Peyer's patch (tissue), 4 donors: Measurements from ENCODE around the gene RNASEH2B. TPM values are rescaled to one million over a fixed set of nuclear protein-coding genes. Genes with fewer than 3 reads are reported as not detected.

ENCODE experiments used
- DNase-seq, 3 donors: peaks; one replicate each; pipeline ENCODE4 v3.0.0-alpha.2; 2017 to 2019
- H3K27ac ChIP-seq, 4 donors: fragments of 200-600 bp; sonication (generic); one replicate each; pipeline ENCODE4 v1.5.1; 2016 to 2019
- H3K27me3 ChIP-seq, 2 donors: fragments of 200-600 bp; sonication (generic); one replicate each; pipeline ENCODE4 v1.5.1; 2019
- H3K36me3 ChIP-seq, 3 donors: fragments of 200-600 bp; sonication (generic); one replicate each; pipeline ENCODE4 v1.5.1; 2016 to 2019
- H3K4me1 ChIP-seq, 4 donors: fragments of 200-600 bp; sonication (generic); one replicate each; pipeline ENCODE4 v1.5.1; 2016 to 2019
- H3K4me3 ChIP-seq, 4 donors: fragments of 200-600 bp; sonication (generic); 1 replicate in 3 of 4; 2 replicates in 1 of 4; pipeline ENCODE4 v1.5.1; 2016 to 2019; ENCODE audit warnings: mild to moderate bottlenecking in 1 of 4
- H3K9me3 ChIP-seq, 4 donors: fragments of 200-600 bp; sonication (generic); one replicate each; pipeline ENCODE4 v1.5.1; 2016 to 2019; ENCODE audit warnings: mild to moderate bottlenecking in 1 of 4
- POLR2A ChIP-seq, 2 donors: fragments of 450-650 bp; IDR thresholded peaks; one replicate each; pipeline ENCODE4 v1.5.1; 2017; ENCODE audit warnings: antibody characterized with exemption in 2 of 2, mild to moderate bottlenecking in 2 of 2, moderate library complexity in 2 of 2
- total RNA-seq, 4 donors: library from RNA; depleted of rRNA; stranded (reverse); fragments of >200 nt; gene quantifications; one replicate each; pipeline ENCODE4 v1.1.0, GENCODE V29; 2016
- TF ChIP-seq, protein P1 (sequence below), 6 experiments: fragments of 450-650 bp in 4 of 6; fragments of 200-600 bp in 2 of 6; sonication (generic) in 1 of 6; IDR thresholded peaks; one replicate each; pipeline ENCODE4 v1.5.1; 2017 to 2019; ENCODE audit warnings: antibody characterized with exemption in 6 of 6, mild to moderate bottlenecking in 3 of 6, moderate library complexity in 1 of 6

Gene RNASEH2B
- total RNA-seq, 4 donors from 2014 or later = 20.0 to 88.3 (median 28.2) TPM

DNA sequence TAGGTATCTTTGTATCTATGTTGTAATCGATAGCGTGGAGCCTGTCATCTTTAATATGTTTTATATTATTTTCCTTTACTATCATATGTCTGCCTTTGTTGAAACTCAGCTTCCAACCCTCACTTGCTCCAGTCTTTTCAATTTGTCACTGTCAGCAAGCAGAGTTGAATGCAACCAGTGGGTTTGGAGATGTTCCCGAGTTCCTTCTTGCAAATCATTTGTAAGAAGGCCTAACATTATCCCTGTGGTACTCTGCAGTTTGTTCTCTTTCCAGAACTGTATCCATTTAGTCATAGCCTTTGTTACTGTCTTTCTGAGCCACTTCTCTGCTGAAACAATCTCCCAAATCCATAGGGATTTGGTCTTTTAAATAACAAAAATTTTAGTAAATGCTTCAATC lies 41.8 kb downstream of the RNASEH2B start:
- Histone ChIP-seq H3K27me3 (no peaks in the 10 kb centered on the region), H3K36me3 (peaks cover 0 to 7% (median 0%) of the 10 kb centered on the region in 3 donors), H3K9me3 (no peaks in the 10 kb centered on the region), H3K27ac (no peak overlapping the region), H3K4me3 (no peak overlapping the region), H3K4me1 (no peaks in the 10 kb centered on the region)
- TF ChIP-seq POLR2A (IDR thresholded peaks at IDR 0.05) = no peak
- TF ChIP-seq, protein P1, sequence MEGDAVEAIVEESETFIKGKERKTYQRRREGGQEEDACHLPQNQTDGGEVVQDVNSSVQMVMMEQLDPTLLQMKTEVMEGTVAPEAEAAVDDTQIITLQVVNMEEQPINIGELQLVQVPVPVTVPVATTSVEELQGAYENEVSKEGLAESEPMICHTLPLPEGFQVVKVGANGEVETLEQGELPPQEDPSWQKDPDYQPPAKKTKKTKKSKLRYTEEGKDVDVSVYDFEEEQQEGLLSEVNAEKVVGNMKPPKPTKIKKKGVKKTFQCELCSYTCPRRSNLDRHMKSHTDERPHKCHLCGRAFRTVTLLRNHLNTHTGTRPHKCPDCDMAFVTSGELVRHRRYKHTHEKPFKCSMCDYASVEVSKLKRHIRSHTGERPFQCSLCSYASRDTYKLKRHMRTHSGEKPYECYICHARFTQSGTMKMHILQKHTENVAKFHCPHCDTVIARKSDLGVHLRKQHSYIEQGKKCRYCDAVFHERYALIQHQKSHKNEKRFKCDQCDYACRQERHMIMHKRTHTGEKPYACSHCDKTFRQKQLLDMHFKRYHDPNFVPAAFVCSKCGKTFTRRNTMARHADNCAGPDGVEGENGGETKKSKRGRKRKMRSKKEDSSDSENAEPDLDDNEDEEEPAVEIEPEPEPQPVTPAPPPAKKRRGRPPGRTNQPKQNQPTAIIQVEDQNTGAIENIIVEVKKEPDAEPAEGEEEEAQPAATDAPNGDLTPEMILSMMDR (IDR thresholded peaks at IDR 0.05) = no peak
- DNase-seq = no peak

- Histone ChIP-seq H3K36me3 (no peaks in the 10 kb centered on the region), H3K27me3 (no peaks in the 10 kb centered on the region), H3K4me1 (no peaks in the 10 kb centered on the region), H3K9me3 (no peaks in the 10 kb centered on the region), H3K27ac (no peak overlapping the region), H3K4me3 (no peak overlapping the region)
- no peak for DNase-seq
- no peak for TF ChIP-seq POLR2A (IDR thresholded peaks at IDR 0.05)
- TF ChIP-seq, protein P1 (IDR thresholded peaks at IDR 0.05) = no peak
These were observed 45.6 kb downstream of the RNASEH2B start for GRCh38 chr13:50955241-50955640.

DNA sequence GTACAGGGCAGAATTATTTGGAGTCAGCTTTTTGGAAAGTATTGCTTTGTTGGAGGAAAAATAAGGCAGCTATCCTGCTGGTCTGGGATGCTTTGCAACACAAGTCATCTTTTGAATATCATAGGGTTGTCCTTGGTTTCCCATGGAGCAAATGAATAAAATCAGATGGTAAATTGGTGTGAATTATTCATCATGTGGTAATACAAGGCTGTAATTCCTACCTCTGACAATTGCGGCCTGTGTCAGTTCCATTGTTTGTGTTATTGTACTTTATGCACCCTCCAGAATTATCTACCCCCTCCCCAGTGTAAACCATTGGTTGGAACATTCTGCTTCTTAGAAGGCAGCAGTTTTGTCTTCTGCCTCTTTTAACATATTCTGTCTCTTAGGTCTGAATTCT lies 46.2 kb downstream of the RNASEH2B start:
- TF ChIP-seq POLR2A (IDR thresholded peaks at IDR 0.05) = no peak
- TF ChIP-seq, protein P1 (IDR thresholded peaks at IDR 0.05) = no peak
- Histone ChIP-seq H3K36me3 (no peaks in the 10 kb centered on the region), H3K4me3 (no peak overlapping the region), H3K4me1 (no peaks in the 10 kb centered on the region), H3K9me3 (no peaks in the 10 kb centered on the region), H3K27me3 (no peaks in the 10 kb centered on the region), H3K27ac (no peak overlapping the region)
- DNase-seq = no peak

DNA sequence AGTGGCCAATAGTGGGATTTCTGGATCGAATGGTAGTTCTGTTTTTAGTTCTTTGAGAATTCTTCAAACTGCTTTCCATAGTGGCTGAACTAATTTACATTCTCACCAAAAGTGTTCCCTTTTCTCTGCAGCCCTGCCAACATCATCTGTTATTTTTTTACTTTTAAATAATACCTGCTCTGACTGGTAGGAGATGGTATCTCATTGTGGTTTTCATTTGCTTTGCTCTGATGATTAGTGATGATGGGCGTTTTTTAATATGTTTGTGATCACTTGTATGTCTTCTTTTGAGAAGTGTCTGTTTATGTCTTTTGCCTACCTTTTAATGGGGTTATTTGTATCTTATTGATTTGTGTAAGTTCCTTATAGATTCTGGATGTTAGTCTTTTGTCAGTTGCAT lies 48.0 kb downstream of the RNASEH2B start:
- no peaks in the 10 kb centered on the region for H3K4me1 ChIP-seq
- no peaks in the 10 kb centered on the region for H3K36me3 ChIP-seq
- no peak for DNase-seq
- H3K9me3 ChIP-seq = no peaks in the 10 kb centered on the region
- H3K27me3 ChIP-seq = no peaks in the 10 kb centered on the region
- TF ChIP-seq POLR2A (IDR thresholded peaks at IDR 0.05) = no peak
- TF ChIP-seq, protein P1 (IDR thresholded peaks at IDR 0.05) = no peak
- no peak overlapping the region for H3K4me3 ChIP-seq
- no peak overlapping the region for H3K27ac ChIP-seq

- H3K27me3 ChIP-seq = no peaks in the 10 kb centered on the region
- no peak for TF ChIP-seq POLR2A (IDR thresholded peaks at IDR 0.05)
- TF ChIP-seq, protein P1 (IDR thresholded peaks at IDR 0.05) = peak in 1 of 6 experiments; percentile 10
- DNase-seq = peak in 1 of 3 donors; percentile 52
- H3K36me3 ChIP-seq = peaks cover 0 to 9% (median 0%) of the 10 kb centered on the region in 3 donors
- H3K27ac ChIP-seq = no peak overlapping the region
- no peaks in the 10 kb centered on the region for H3K4me1 ChIP-seq
- no peaks in the 10 kb centered on the region for H3K9me3 ChIP-seq
- no peak overlapping the region for H3K4me3 ChIP-seq
These were observed 60.1 kb downstream of the RNASEH2B start for GRCh38 chr13:50969691-50970090.

- TF ChIP-seq, protein P1 (IDR thresholded peaks at IDR 0.05) = no peak
- TF ChIP-seq POLR2A (IDR thresholded peaks at IDR 0.05) = no peak
- no peak overlapping the region for H3K27ac ChIP-seq
- peaks cover 0 to 5% (median 0%) of the 10 kb centered on the region in 3 donors for H3K36me3 ChIP-seq
- no peaks in the 10 kb centered on the region for H3K9me3 ChIP-seq
- H3K27me3 ChIP-seq = no peaks in the 10 kb centered on the region
- H3K4me3 ChIP-seq = no peak overlapping the region
- no peak for DNase-seq
- H3K4me1 ChIP-seq = no peaks in the 10 kb centered on the region
These were observed 61.4 kb downstream of the RNASEH2B start for GRCh38 chr13:50970956-50971355.
